Keratinocyte (primary cell): ENCODE measurements around the gene ABCA3. TPM values are rescaled to one million over a fixed set of nuclear protein-coding genes. Genes with fewer than 3 reads are reported as not detected.

Experiments
- DNase-seq: peaks from one replicate; pipeline ENCODE4 v3.0.0-alpha.2; 2011; ENCODE audit warnings: low read depth, missing footprints, low spot score
- FAIRE-seq: peaks from 2 replicates; lab custom pipeline; 2011; peaks lifted over from hg19 to GRCh38; lab: Jason Lieb, UNC
- H2AFZ ChIP-seq: 2 replicates; pipeline ENCODE4 v1.6.0; 2012; ENCODE audit warnings: low read length, control low read depth, inconsistent platforms; ENCODE audit not compliant: control insufficient read depth
- H3K27ac ChIP-seq: 2 replicates; pipeline ENCODE4 v1.5.1; 2011; ENCODE audit warnings: low read length; ENCODE audit not compliant: control insufficient read depth, insufficient read depth
- H3K27me3 ChIP-seq: 3 replicates; pipeline ENCODE4 v1.6.0; 2011; ENCODE audit warnings: low read length; ENCODE audit not compliant: control insufficient read depth, insufficient read depth; ENCODE audit errors: extremely low read depth
- H3K36me3 ChIP-seq, 2 experiments: 2 replicates in 1 of 2; 3 replicates in 1 of 2; pipeline ENCODE4 v1.5.1; 2011; ENCODE audit warnings: low read length in 2 of 2, mild to moderate bottlenecking in 1 of 2; ENCODE audit not compliant: control insufficient read depth in 2 of 2, insufficient read depth in 2 of 2; ENCODE audit errors: extremely low read depth in 1 of 2
- H3K4me1 ChIP-seq: 3 replicates; pipeline ENCODE4 v1.5.1; 2011; ENCODE audit warnings: low read length; ENCODE audit not compliant: control insufficient read depth, insufficient read depth; ENCODE audit errors: extremely low read depth
- H3K4me2 ChIP-seq: 3 replicates; pipeline ENCODE4 v1.6.0; 2011; ENCODE audit warnings: low read depth, low read length; ENCODE audit not compliant: control insufficient read depth, insufficient read depth; ENCODE audit errors: extremely low read depth
- H3K4me3 ChIP-seq, 3 experiments: fragments of 200-600 bp in 1 of 3; sonication (generic) in 1 of 3; 2 replicates in 2 of 3; 3 replicates in 1 of 3; pipeline ENCODE4 v1.5.1; 2011 to 2016; ENCODE audit warnings: low read length in 3 of 3, mild to moderate bottlenecking in 3 of 3, control low read depth in 2 of 3, inconsistent platforms in 1 of 3, low read depth in 1 of 3, mixed read lengths in 1 of 3, mixed run types in 1 of 3, moderate library complexity in 1 of 3; ENCODE audit not compliant: control insufficient read depth in 2 of 3, insufficient read depth in 2 of 3; ENCODE audit errors: extremely low read depth in 1 of 3
- H3K79me2 ChIP-seq: 2 replicates; pipeline ENCODE4 v1.6.0; 2012; ENCODE audit warnings: low read length; ENCODE audit not compliant: control insufficient read depth, insufficient read depth
- H3K9ac ChIP-seq: 3 replicates; pipeline ENCODE4 v1.6.0; 2011; ENCODE audit warnings: low read length; ENCODE audit not compliant: control insufficient read depth, insufficient read depth; ENCODE audit errors: extremely low read depth
- H3K9me1 ChIP-seq: 3 replicates; pipeline ENCODE4 v1.6.0; 2011; ENCODE audit warnings: low read length; ENCODE audit not compliant: control insufficient read depth, insufficient read depth; ENCODE audit errors: extremely low read depth
- H3K9me3 ChIP-seq: 2 replicates; pipeline ENCODE4 v1.5.1; 2012; ENCODE audit warnings: low read depth, low read length; ENCODE audit not compliant: control insufficient read depth
- H4K20me1 ChIP-seq: 3 replicates; pipeline ENCODE4 v1.6.0; 2011; ENCODE audit warnings: low read length; ENCODE audit not compliant: control insufficient read depth, insufficient read depth; ENCODE audit errors: extremely low read depth
- EZH2 ChIP-seq: IDR thresholded peaks from one replicate; pipeline ENCODE4 v1.6.1; 2012; ENCODE audit warnings: inconsistent platforms, mild to moderate bottlenecking, low read length, moderate library complexity
- dilution Hi-C: fragments of 300-500 bp; cut with MboI; formaldehyde crosslinking; loops from one replicate; pipeline ENCODE4 v1.7.0; 2020; ENCODE audit warnings: low sequenced_read_pairs; ENCODE audit not compliant: extremely low pct_ligation_motif_present
- polyA plus RNA-seq, 5 experiments: library from polyadenylated mRNA; depleted of rRNA in 3 of 5; stranded (reverse) in 3 of 5; stranded (forward) in 1 of 5; unstranded in 1 of 5; fragments of >200 nt; gene quantifications; 1 replicate in 1 of 5; 2 replicates in 3 of 5; 3 replicates in 1 of 5; pipeline versions ENCODE4 v1.2.1 to v1.2.3, GENCODE V29; 2011 to 2012; ENCODE audit warnings: missing spikeins in 2 of 5, low read depth in 1 of 5, low replicate concordance in 1 of 5
- TF ChIP-seq, protein P1 (sequence below), 3 experiments: IDR thresholded peaks in 1 of 3; conservative IDR thresholded peaks in 1 of 3; optimal IDR thresholded peaks in 1 of 3; 2 replicates in 2 of 3; 3 replicates in 1 of 3; pipeline versions ENCODE3 to v1.5.1; 2011; ENCODE audit warnings: low read length in 3 of 3, mild to moderate bottlenecking in 3 of 3, moderate library complexity in 2 of 3, control low read depth in 1 of 3, inconsistent platforms in 1 of 3; ENCODE audit not compliant: insufficient read depth in 2 of 3; ENCODE audit errors: extremely low read depth in 1 of 3

ABCA3 gene
- polyA plus RNA-seq, 1 donor (not counting 4 experiments of a cell fraction or from before 2014, with no cell fraction given), result 0.08 TPM

DNA sequence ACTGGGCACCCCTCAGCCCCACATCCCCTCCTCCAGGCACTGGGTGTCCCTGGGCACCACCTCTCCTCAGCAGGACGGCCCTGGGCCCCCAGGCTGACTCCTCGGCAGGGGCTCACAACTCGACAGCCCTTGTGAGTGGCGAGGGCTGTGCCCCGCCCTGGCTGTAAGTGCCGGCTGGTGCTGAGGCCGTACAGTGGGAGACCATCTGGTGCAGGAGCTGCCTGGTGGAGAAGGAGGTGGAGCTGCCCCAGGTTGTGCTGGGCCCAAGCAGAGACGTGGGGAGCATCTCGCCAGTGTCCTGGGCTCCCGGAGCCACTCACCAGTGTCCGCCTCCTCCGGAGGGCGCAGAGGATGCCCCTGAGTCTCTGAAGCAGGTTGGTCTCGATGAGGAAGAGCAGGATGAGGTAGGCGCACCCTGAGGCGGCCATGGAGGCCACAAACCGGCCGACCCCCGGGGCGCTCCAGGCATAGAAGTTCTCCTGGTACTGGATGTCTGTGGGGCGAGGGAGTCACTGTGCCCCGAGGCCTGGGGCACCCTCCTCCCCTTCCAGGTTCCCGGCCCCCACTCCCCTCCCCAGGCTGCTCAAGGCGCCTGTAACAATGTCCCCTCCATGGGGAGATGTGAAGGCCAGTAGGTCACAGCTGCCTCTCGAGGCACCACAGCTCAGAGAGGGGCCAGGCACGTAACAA, 57.5 kb downstream of the ABCA3 start:
- no peak for TF ChIP-seq EZH2
- TF ChIP-seq, protein P1, sequence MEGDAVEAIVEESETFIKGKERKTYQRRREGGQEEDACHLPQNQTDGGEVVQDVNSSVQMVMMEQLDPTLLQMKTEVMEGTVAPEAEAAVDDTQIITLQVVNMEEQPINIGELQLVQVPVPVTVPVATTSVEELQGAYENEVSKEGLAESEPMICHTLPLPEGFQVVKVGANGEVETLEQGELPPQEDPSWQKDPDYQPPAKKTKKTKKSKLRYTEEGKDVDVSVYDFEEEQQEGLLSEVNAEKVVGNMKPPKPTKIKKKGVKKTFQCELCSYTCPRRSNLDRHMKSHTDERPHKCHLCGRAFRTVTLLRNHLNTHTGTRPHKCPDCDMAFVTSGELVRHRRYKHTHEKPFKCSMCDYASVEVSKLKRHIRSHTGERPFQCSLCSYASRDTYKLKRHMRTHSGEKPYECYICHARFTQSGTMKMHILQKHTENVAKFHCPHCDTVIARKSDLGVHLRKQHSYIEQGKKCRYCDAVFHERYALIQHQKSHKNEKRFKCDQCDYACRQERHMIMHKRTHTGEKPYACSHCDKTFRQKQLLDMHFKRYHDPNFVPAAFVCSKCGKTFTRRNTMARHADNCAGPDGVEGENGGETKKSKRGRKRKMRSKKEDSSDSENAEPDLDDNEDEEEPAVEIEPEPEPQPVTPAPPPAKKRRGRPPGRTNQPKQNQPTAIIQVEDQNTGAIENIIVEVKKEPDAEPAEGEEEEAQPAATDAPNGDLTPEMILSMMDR (optimal IDR thresholded peaks at IDR 0.05 in 1 of 3, IDR thresholded peaks at IDR 0.05 in 1 of 3, conservative IDR thresholded peaks at IDR 0.05 in 1 of 3; ENCODE audit: extremely low read depth in 1 of 3, insufficient read depth in 2 of 3, low read length in 3 of 3), result no peak
- no peak overlapping the region for H2AFZ ChIP-seq
- FAIRE-seq (no peak), DNase-seq (no peak)
- H3K4me3 ChIP-seq, result no peak overlapping the region
- H3K4me2 ChIP-seq, result no peak overlapping the region
- peaks cover 4% of the 10 kb centered on the region for H3K27me3 ChIP-seq
- no peaks in the 10 kb centered on the region for H3K9me1 ChIP-seq
- no peaks in the 10 kb centered on the region for H3K79me2 ChIP-seq
- H3K4me1 ChIP-seq, result peaks cover 4% of the 10 kb centered on the region
- H4K20me1 ChIP-seq, result no peaks in the 10 kb centered on the region
- dilution Hi-C loops, result no loop called here
- no peaks in the 10 kb centered on the region for H3K36me3 ChIP-seq
- H3K9me3 ChIP-seq, result no peaks in the 10 kb centered on the region
- no peak overlapping the region for H3K9ac ChIP-seq
- H3K27ac ChIP-seq, result no peak overlapping the region

DNA sequence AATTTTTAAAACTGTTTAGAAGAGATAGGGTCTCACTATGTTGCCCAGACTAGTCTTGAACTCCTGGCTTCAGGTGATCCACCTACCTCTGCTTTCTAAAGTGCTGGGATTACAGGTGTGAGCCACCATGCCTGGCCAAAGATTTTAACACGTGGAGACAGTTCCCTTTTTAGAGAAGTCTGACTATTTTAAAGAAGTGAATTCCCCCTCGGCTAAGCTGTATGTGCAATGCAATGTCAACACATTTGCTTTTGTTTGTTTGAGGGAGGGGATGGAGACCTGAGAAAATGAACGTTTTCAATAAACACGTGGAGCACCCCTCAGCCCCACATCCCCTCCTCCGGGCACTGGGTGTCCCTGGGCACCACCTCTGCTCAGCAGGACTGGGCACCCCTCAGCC, 58.3 kb downstream of the ABCA3 start:
- DNase-seq (no peak), FAIRE-seq (no peak)
- no peaks in the 10 kb centered on the region for H3K36me3 ChIP-seq
- no peaks in the 10 kb centered on the region for H4K20me1 ChIP-seq
- H3K4me3 ChIP-seq, result no peak overlapping the region
- no peak overlapping the region for H3K27ac ChIP-seq
- no peaks in the 10 kb centered on the region for H3K9me3 ChIP-seq
- TF ChIP-seq EZH2, result no peak
- TF ChIP-seq, protein P1 (optimal IDR thresholded peaks at IDR 0.05 in 1 of 3, IDR thresholded peaks at IDR 0.05 in 1 of 3, conservative IDR thresholded peaks at IDR 0.05 in 1 of 3; ENCODE audit: extremely low read depth in 1 of 3, insufficient read depth in 2 of 3, low read length in 3 of 3), result no peak
- H2AFZ ChIP-seq, result no peak overlapping the region
- H3K4me2 ChIP-seq, result no peak overlapping the region
- no peak overlapping the region for H3K9ac ChIP-seq
- H3K9me1 ChIP-seq, result no peaks in the 10 kb centered on the region
- dilution Hi-C loops, result no loop called here
- no peaks in the 10 kb centered on the region for H3K79me2 ChIP-seq
- H3K4me1 ChIP-seq, result peaks cover 4% of the 10 kb centered on the region
- peaks cover 4% of the 10 kb centered on the region for H3K27me3 ChIP-seq
